ENCODE results near the gene NHLRC1. TPM values are rescaled to one million over a fixed set of nuclear protein-coding genes. Genes with fewer than 3 reads are reported as not detected.
A peak's percentile ranks its signal among the peaks of the same experiment; 100 is the strongest.

The NHLRC1 gene
- polyA plus RNA-seq, 1 of the 3 experiments (the other 2 are of a cell fraction): 0.15 TPM

DNA sequence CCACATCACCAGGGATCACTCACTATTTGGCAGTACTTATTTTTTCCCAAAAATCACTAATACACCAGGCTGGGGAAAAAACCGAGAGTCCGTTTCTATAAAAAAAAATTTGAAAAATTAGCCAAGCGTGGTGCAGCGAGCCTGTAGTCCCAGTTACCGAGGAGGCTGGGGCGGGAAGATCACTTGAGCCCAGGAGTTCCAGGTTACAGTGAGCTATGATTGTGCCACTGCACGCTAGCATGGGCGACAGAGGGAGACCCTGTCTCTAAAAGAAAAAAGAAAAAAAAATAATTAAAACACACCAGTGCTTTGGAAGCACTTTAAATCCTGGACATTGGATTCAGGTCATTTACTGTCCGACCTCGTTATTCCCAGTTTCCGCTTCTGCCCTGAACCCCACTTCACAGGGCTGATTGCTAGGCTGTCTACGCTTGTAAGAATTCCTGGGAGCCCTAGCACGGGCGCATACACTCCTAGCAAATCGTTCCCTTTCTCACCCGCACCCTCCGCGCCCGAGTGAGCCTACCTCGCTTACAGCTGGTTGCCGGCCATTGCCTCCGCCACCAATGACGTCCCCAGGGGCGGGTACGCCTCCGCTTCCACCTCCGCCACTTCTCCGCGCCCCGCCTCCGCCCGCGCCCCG lies 32.2 kb upstream of the NHLRC1 start, which contains the start of gene TPMT (continued):
- TF ChIP-seq, protein P1, sequence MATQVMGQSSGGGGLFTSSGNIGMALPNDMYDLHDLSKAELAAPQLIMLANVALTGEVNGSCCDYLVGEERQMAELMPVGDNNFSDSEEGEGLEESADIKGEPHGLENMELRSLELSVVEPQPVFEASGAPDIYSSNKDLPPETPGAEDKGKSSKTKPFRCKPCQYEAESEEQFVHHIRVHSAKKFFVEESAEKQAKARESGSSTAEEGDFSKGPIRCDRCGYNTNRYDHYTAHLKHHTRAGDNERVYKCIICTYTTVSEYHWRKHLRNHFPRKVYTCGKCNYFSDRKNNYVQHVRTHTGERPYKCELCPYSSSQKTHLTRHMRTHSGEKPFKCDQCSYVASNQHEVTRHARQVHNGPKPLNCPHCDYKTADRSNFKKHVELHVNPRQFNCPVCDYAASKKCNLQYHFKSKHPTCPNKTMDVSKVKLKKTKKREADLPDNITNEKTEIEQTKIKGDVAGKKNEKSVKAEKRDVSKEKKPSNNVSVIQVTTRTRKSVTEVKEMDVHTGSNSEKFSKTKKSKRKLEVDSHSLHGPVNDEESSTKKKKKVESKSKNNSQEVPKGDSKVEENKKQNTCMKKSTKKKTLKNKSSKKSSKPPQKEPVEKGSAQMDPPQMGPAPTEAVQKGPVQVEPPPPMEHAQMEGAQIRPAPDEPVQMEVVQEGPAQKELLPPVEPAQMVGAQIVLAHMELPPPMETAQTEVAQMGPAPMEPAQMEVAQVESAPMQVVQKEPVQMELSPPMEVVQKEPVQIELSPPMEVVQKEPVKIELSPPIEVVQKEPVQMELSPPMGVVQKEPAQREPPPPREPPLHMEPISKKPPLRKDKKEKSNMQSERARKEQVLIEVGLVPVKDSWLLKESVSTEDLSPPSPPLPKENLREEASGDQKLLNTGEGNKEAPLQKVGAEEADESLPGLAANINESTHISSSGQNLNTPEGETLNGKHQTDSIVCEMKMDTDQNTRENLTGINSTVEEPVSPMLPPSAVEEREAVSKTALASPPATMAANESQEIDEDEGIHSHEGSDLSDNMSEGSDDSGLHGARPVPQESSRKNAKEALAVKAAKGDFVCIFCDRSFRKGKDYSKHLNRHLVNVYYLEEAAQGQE (IDR thresholded peaks at IDR 0.05; ENCODE audit: low read depth, low read length): no peak
- TF ChIP-seq, protein P2, sequence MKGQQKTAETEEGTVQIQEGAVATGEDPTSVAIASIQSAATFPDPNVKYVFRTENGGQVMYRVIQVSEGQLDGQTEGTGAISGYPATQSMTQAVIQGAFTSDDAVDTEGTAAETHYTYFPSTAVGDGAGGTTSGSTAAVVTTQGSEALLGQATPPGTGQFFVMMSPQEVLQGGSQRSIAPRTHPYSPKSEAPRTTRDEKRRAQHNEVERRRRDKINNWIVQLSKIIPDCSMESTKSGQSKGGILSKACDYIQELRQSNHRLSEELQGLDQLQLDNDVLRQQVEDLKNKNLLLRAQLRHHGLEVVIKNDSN (IDR thresholded peaks at IDR 0.05; ENCODE audit: borderline replicate concordance, low read depth): no peak
- TF ChIP-seq, protein P3, sequence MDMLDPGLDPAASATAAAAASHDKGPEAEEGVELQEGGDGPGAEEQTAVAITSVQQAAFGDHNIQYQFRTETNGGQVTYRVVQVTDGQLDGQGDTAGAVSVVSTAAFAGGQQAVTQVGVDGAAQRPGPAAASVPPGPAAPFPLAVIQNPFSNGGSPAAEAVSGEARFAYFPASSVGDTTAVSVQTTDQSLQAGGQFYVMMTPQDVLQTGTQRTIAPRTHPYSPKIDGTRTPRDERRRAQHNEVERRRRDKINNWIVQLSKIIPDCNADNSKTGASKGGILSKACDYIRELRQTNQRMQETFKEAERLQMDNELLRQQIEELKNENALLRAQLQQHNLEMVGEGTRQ (IDR thresholded peaks at IDR 0.05; ENCODE audit: borderline replicate concordance, low read depth, low read length): no peak
- no peak for TF ChIP-seq FOXJ3 (CRISPR knock-in tag; IDR thresholded peaks at IDR 0.05)
- no peak for TF ChIP-seq FOSL2 (IDR thresholded peaks at IDR 0.05; ENCODE audit: borderline replicate concordance, low read depth)
- TF ChIP-seq RXRA (IDR thresholded peaks at IDR 0.05; ENCODE audit: borderline replicate concordance, low read depth): no peak
- TF ChIP-seq ELF1 (IDR thresholded peaks at IDR 0.05): no peak
- TF ChIP-seq YY1 (IDR thresholded peaks at IDR 0.05; ENCODE audit: low read depth): peak; percentile 70
- TF ChIP-seq GATA2 (CRISPR knock-in tag; IDR thresholded peaks at IDR 0.05): no peak
- TF ChIP-seq TCF12 (IDR thresholded peaks at IDR 0.05): no peak
- TF ChIP-seq NFIC (IDR thresholded peaks at IDR 0.05; ENCODE audit: borderline replicate concordance): no peak
- TF ChIP-seq TAF1 (IDR thresholded peaks at IDR 0.05; ENCODE audit: borderline replicate concordance, low read depth, low read length): 0 out of 2 replicates have a peak, but pooled peaks have one; percentile 50
- no peak for TF ChIP-seq SMC3 (IDR thresholded peaks at IDR 0.05; ENCODE audit: low read depth, low read length)
- no peak for TF ChIP-seq RFX5 (IDR thresholded peaks at IDR 0.05; ENCODE audit: low read length)
- TF ChIP-seq NRF1 (IDR thresholded peaks at IDR 0.05; ENCODE audit: low read depth, low read length): no peak
- no peak for TF ChIP-seq EZH2phosphoT487 (IDR thresholded peaks at IDR 0.05; ENCODE audit: borderline replicate concordance, low read depth)
- TF ChIP-seq MXI1 (IDR thresholded peaks at IDR 0.05; ENCODE audit: low read depth, low read length): peak; percentile 14
- TF ChIP-seq JUND (IDR thresholded peaks at IDR 0.05): no peak
- peak; percentile 24; the same call in 1 of the 2 replicates for TF ChIP-seq SIN3A (IDR thresholded peaks at IDR 0.05; ENCODE audit: borderline replicate concordance, low read depth, low read length)
- TF ChIP-seq CHD2 (IDR thresholded peaks at IDR 0.05; ENCODE audit: low read length, partially characterized antibody): no peak
- TF ChIP-seq, protein P4, sequence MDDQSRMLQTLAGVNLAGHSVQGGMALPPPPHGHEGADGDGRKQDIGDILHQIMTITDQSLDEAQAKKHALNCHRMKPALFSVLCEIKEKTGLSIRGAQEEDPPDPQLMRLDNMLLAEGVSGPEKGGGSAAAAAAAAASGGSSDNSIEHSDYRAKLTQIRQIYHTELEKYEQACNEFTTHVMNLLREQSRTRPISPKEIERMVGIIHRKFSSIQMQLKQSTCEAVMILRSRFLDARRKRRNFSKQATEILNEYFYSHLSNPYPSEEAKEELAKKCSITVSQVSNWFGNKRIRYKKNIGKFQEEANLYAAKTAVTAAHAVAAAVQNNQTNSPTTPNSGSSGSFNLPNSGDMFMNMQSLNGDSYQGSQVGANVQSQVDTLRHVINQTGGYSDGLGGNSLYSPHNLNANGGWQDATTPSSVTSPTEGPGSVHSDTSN (IDR thresholded peaks at IDR 0.05): no peak
- TF ChIP-seq EP300 (IDR thresholded peaks at IDR 0.05; ENCODE audit: borderline replicate concordance in 1 of 2, low read depth in 1 of 2, low read length in 1 of 2): no peak
- TF ChIP-seq, protein P5, sequence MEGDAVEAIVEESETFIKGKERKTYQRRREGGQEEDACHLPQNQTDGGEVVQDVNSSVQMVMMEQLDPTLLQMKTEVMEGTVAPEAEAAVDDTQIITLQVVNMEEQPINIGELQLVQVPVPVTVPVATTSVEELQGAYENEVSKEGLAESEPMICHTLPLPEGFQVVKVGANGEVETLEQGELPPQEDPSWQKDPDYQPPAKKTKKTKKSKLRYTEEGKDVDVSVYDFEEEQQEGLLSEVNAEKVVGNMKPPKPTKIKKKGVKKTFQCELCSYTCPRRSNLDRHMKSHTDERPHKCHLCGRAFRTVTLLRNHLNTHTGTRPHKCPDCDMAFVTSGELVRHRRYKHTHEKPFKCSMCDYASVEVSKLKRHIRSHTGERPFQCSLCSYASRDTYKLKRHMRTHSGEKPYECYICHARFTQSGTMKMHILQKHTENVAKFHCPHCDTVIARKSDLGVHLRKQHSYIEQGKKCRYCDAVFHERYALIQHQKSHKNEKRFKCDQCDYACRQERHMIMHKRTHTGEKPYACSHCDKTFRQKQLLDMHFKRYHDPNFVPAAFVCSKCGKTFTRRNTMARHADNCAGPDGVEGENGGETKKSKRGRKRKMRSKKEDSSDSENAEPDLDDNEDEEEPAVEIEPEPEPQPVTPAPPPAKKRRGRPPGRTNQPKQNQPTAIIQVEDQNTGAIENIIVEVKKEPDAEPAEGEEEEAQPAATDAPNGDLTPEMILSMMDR (IDR thresholded peaks at IDR 0.05): no peak
- TF ChIP-seq TEAD4 (IDR thresholded peaks at IDR 0.05; ENCODE audit: borderline replicate concordance, insufficient read depth): no peak
- TF ChIP-seq RCOR1 (IDR thresholded peaks at IDR 0.05; ENCODE audit: low read length): no peak

Data from SK-N-SH (cell line).